Measurements from ENCODE around the gene CBX7. TPM values are rescaled to one million over a fixed set of nuclear protein-coding genes. Genes with fewer than 3 reads are reported as not detected.

Gene CBX7
- polyA plus RNA-seq, 1 donor from 2014 or later = 4.4 TPM

DNA sequence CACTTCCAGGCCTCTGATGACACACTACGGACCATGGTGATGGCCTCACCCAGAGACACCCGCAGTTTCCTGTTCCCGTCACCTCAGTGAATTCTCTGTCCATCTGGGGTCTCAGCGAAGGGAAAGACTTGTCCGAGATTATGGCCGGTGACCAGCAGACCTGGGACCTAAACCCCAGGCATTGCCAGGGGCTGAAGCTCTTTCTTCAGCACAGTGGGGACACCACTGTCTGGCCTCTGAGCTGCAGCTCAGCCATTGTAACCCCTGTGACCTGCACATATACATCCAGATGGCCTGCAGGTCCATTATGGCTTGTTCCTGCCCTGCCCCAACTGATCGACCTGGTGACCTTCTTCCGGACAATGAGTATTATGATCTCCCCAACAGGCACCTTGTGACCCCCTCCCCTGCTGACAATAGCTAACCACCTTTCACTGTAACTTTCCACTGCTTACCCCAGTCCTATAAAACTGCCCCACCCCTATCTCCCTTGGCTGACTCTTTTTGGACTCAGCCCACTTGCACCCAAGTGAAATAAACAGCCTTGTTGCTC lies 22.3 kb downstream of the CBX7 start:
- Histone ChIP-seq H3K27ac (ENCODE audit: low read length) (no peak overlapping the region), H3K9me2 (ENCODE audit: insufficient read depth, low read length) (no peaks in the 10 kb centered on the region), H3K79me2 (replicated peaks; ENCODE audit: insufficient read depth, low read length) (no peaks in the 10 kb centered on the region), H3K36me3 (ENCODE audit: insufficient read depth, low read length) (no peaks in the 10 kb centered on the region), H3K27me3 (ENCODE audit: insufficient read depth, low read depth, low read length) (no peaks in the 10 kb centered on the region), H3K9me3 (ENCODE audit: low read length) (no peaks in the 10 kb centered on the region), H2AFZ (ENCODE audit: low read depth, low read length) (no peak overlapping the region), H3K4me2 (ENCODE audit: low read length) (no peak overlapping the region), H4K20me1 (ENCODE audit: insufficient read depth) (no peaks in the 10 kb centered on the region), H3F3A (ENCODE audit: insufficient read depth, low read length, poor library complexity, severe bottlenecking) (no peaks in the 10 kb centered on the region), H3K4me3 (ENCODE audit: low read length) (no peak overlapping the region), H3K9ac (ENCODE audit: low read length) (no peak overlapping the region)
- no peak for TF ChIP-seq MXI1 (conservative IDR thresholded peaks at IDR 0.05; ENCODE audit: poor library complexity, severe bottlenecking)
- TF ChIP-seq, protein P1, sequence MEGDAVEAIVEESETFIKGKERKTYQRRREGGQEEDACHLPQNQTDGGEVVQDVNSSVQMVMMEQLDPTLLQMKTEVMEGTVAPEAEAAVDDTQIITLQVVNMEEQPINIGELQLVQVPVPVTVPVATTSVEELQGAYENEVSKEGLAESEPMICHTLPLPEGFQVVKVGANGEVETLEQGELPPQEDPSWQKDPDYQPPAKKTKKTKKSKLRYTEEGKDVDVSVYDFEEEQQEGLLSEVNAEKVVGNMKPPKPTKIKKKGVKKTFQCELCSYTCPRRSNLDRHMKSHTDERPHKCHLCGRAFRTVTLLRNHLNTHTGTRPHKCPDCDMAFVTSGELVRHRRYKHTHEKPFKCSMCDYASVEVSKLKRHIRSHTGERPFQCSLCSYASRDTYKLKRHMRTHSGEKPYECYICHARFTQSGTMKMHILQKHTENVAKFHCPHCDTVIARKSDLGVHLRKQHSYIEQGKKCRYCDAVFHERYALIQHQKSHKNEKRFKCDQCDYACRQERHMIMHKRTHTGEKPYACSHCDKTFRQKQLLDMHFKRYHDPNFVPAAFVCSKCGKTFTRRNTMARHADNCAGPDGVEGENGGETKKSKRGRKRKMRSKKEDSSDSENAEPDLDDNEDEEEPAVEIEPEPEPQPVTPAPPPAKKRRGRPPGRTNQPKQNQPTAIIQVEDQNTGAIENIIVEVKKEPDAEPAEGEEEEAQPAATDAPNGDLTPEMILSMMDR (IDR thresholded peaks at IDR 0.05; ENCODE audit: poor library complexity, severe bottlenecking) = no peak
- no peak for TF ChIP-seq EP300 (conservative IDR thresholded peaks at IDR 0.05; ENCODE audit: poor library complexity, severe bottlenecking)
- no peak for TF ChIP-seq RAD21 (conservative IDR thresholded peaks at IDR 0.05)
- TF ChIP-seq EZH2 (IDR thresholded peaks at IDR 0.05; ENCODE audit: borderline replicate concordance, insufficient read depth, low read length, poor library complexity, severe bottlenecking) = no peak
- TF ChIP-seq, protein P2, sequence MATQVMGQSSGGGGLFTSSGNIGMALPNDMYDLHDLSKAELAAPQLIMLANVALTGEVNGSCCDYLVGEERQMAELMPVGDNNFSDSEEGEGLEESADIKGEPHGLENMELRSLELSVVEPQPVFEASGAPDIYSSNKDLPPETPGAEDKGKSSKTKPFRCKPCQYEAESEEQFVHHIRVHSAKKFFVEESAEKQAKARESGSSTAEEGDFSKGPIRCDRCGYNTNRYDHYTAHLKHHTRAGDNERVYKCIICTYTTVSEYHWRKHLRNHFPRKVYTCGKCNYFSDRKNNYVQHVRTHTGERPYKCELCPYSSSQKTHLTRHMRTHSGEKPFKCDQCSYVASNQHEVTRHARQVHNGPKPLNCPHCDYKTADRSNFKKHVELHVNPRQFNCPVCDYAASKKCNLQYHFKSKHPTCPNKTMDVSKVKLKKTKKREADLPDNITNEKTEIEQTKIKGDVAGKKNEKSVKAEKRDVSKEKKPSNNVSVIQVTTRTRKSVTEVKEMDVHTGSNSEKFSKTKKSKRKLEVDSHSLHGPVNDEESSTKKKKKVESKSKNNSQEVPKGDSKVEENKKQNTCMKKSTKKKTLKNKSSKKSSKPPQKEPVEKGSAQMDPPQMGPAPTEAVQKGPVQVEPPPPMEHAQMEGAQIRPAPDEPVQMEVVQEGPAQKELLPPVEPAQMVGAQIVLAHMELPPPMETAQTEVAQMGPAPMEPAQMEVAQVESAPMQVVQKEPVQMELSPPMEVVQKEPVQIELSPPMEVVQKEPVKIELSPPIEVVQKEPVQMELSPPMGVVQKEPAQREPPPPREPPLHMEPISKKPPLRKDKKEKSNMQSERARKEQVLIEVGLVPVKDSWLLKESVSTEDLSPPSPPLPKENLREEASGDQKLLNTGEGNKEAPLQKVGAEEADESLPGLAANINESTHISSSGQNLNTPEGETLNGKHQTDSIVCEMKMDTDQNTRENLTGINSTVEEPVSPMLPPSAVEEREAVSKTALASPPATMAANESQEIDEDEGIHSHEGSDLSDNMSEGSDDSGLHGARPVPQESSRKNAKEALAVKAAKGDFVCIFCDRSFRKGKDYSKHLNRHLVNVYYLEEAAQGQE (IDR thresholded peaks at IDR 0.05; ENCODE audit: borderline replicate concordance) = no peak
- TF ChIP-seq POLR2AphosphoS5 (IDR thresholded peaks at IDR 0.05) = no peak
- TF ChIP-seq TAF1 (IDR thresholded peaks at IDR 0.05; ENCODE audit: low read depth) = no peak
- TF ChIP-seq SMC3 (conservative IDR thresholded peaks at IDR 0.05; ENCODE audit: poor library complexity) = no peak

DNA sequence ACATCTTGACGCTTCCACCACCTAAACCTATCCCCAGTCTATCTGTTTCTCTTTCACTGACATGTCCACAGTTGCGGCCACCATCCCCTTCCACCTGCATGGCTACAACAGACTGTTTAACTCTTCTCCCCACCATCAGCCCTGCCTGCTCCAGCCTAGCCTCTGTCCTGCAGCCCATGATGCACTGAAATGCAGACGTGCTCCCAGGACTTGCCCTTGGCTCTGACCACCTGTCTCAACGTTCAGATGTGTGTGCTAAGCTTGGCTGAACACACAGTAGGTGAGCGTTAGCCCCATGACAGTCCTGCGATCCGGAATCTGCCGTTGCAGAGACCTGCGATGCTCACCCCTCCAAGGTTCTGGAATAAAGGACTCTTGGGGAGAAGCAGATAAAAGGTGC lies 22.7 kb downstream of the CBX7 start:
- TF ChIP-seq RAD21 (conservative IDR thresholded peaks at IDR 0.05) = no peak
- TF ChIP-seq POLR2AphosphoS5 (IDR thresholded peaks at IDR 0.05) = no peak
- TF ChIP-seq EZH2 (IDR thresholded peaks at IDR 0.05; ENCODE audit: borderline replicate concordance, insufficient read depth, low read length, poor library complexity, severe bottlenecking) = no peak
- no peak for TF ChIP-seq SMC3 (conservative IDR thresholded peaks at IDR 0.05; ENCODE audit: poor library complexity)
- TF ChIP-seq, protein P2 (IDR thresholded peaks at IDR 0.05; ENCODE audit: borderline replicate concordance) = no peak
- no peak for TF ChIP-seq TAF1 (IDR thresholded peaks at IDR 0.05; ENCODE audit: low read depth)
- TF ChIP-seq MXI1 (conservative IDR thresholded peaks at IDR 0.05; ENCODE audit: poor library complexity, severe bottlenecking) = no peak
- TF ChIP-seq, protein P1 (IDR thresholded peaks at IDR 0.05; ENCODE audit: poor library complexity, severe bottlenecking) = no peak
- no peak for TF ChIP-seq EP300 (conservative IDR thresholded peaks at IDR 0.05; ENCODE audit: poor library complexity, severe bottlenecking)
- Histone ChIP-seq H3K27me3 (ENCODE audit: insufficient read depth, low read depth, low read length) (no peaks in the 10 kb centered on the region), H3K4me2 (ENCODE audit: low read length) (no peak overlapping the region), H3K9me3 (ENCODE audit: low read length) (no peaks in the 10 kb centered on the region), H3K27ac (ENCODE audit: low read length) (no peak overlapping the region), H3K4me3 (ENCODE audit: low read length) (no peak overlapping the region), H2AFZ (ENCODE audit: low read depth, low read length) (no peak overlapping the region), H3K79me2 (replicated peaks; ENCODE audit: insufficient read depth, low read length) (no peaks in the 10 kb centered on the region), H4K20me1 (ENCODE audit: insufficient read depth) (no peaks in the 10 kb centered on the region), H3F3A (ENCODE audit: insufficient read depth, low read length, poor library complexity, severe bottlenecking) (no peaks in the 10 kb centered on the region), H3K9ac (ENCODE audit: low read length) (no peak overlapping the region), H3K9me2 (ENCODE audit: insufficient read depth, low read length) (no peaks in the 10 kb centered on the region), H3K36me3 (ENCODE audit: insufficient read depth, low read length) (no peaks in the 10 kb centered on the region)

Data from neural cell (in vitro differentiated cells).